Measurements from ENCODE around the gene CREG2. TPM values are rescaled to one million over a fixed set of nuclear protein-coding genes. Genes with fewer than 3 reads are reported as not detected.

CREG2 gene
- 0.92 TPM for total RNA-seq

- peak; percentile 75 for DNase-seq
Measured at GRCh38 chr2:101387151-101387834, at the start of gene CREG2. Gene CREG2 (minus strand): TSS chr2:101387503. CDS start chr2:101387457, 46 bp downstream.

- peak; percentile 78 for DNase-seq
Measured at GRCh38 chr2:101435001-101435862, 47.9 kb upstream of the CREG2 start.

- DNase-seq: peak; percentile 41
Measured at GRCh38 chr2:101433465-101433864, 46.2 kb upstream of the CREG2 start.

- DNase-seq: no peak
Measured at GRCh38 chr2:101432411-101433181, 45.3 kb upstream of the CREG2 start.

- no peak for DNase-seq
Measured at GRCh38 chr2:101431486-101431885, 44.2 kb upstream of the CREG2 start.

GRCh38 chr2:101430156-101430555, 42.9 kb upstream of the CREG2 start:
- DNase-seq: no peak

GRCh38 chr2:101429453-101429852, 42.1 kb upstream of the CREG2 start:
- DNase-seq: no peak

GRCh38 chr2:101428422-101429176, 41.3 kb upstream of the CREG2 start:
- DNase-seq: no peak

GRCh38 chr2:101427743-101428142, 40.4 kb upstream of the CREG2 start:
- DNase-seq: no peak

GRCh38 chr2:101427240-101427639, 39.9 kb upstream of the CREG2 start:
- no peak for DNase-seq

- DNase-seq: no peak
Measured at GRCh38 chr2:101426822-101427221, 39.5 kb upstream of the CREG2 start.

- no peak for DNase-seq
Measured at GRCh38 chr2:101420623-101421022, 33.3 kb upstream of the CREG2 start.

GRCh38 chr2:101419096-101419663, 31.9 kb upstream of the CREG2 start:
- DNase-seq: peak; percentile 86

- peak; percentile 56 for DNase-seq
Measured at GRCh38 chr2:101418460-101419095, 31.3 kb upstream of the CREG2 start.

- DNase-seq: no peak
Measured at GRCh38 chr2:101416609-101417008, 29.3 kb upstream of the CREG2 start.

GRCh38 chr2:101415884-101416283, 28.6 kb upstream of the CREG2 start:
- no peak for DNase-seq

GRCh38 chr2:101415220-101415619, 27.9 kb upstream of the CREG2 start:
- no peak for DNase-seq

GRCh38 chr2:101412092-101412694, 24.9 kb upstream of the CREG2 start:
- DNase-seq: no peak

- DNase-seq: peak; percentile 61
Measured at GRCh38 chr2:101410746-101411145, 23.4 kb upstream of the CREG2 start.

GRCh38 chr2:101410114-101410513, 22.8 kb upstream of the CREG2 start:
- no peak for DNase-seq

GRCh38 chr2:101409699-101410098, 22.4 kb upstream of the CREG2 start:
- no peak for DNase-seq
